SU-DHL-6 (cell line): ENCODE data around the gene RB1.

Source experiments
- CTCF ChIP-seq: fragments of 200-600 bp; sonication (generic); IDR thresholded peaks from one replicate; pipeline ENCODE4 v1.5.1; 2017; ENCODE audit warnings: antibody characterized with exemption, mild to moderate bottlenecking, low read length, moderate library complexity; ENCODE audit not compliant: insufficient read depth, poor library complexity, severe bottlenecking
- EZH2phosphoT487 ChIP-seq: fragments of 200-600 bp; sonication (generic), shearing (Covaris generic); conservative IDR thresholded peaks from 2 replicates; pipeline ENCODE4 v1.6.1; 2018; ENCODE audit warnings: mild to moderate bottlenecking, antibody characterized with exemption, low read length, moderate library complexity, mixed read lengths

DNA sequence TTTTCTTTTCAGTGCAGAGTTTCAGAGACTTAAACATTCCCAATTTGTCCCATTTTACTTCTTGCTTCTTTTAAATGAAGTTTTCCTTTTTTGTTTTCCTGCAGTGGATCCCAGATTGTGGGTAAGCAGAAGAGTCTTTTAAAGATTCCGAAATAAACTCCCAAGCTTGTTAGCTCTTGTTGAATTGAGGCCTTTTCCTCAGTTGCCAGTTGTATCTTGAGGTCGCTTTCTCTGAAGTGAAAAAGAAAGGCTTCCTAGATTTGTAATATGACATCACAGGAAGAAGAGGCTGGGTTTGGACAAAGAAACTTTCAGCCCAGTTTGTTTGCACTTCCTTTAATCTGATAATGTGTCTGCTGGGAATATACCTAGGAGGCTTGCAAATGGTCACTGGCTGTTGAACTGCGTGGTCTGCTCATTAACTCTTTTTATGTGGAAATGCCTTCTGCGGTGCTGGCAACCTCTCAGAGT is 109.4 kb downstream of the RB1 start, which contains the start of gene LPAR6:
- TF ChIP-seq CTCF (no peak), EZH2phosphoT487 (no peak)
